ENCODE data around the gene STK17A. TPM values are rescaled to one million over a fixed set of nuclear protein-coding genes. Genes with fewer than 3 reads are reported as not detected.

Gene STK17A
- polyA plus RNA-seq, 1 donor from 2014 or later: 7.9 TPM

- H3K27me3 ChIP-seq (ENCODE audit: insufficient read depth, low read depth, low read length): no peaks in the 10 kb centered on the region
- no peak overlapping the region for H2AFZ ChIP-seq (ENCODE audit: low read depth, low read length)
- H3K9ac ChIP-seq (ENCODE audit: low read length): no peak overlapping the region
- H3K27ac ChIP-seq (ENCODE audit: low read length): no peak overlapping the region
- no peak for TF ChIP-seq REST (IDR thresholded peaks at IDR 0.05; ENCODE audit: borderline replicate concordance)
- no peak for TF ChIP-seq EZH2 (IDR thresholded peaks at IDR 0.05; ENCODE audit: borderline replicate concordance, insufficient read depth, low read length, poor library complexity, severe bottlenecking)
- no peak for TF ChIP-seq SMC3 (conservative IDR thresholded peaks at IDR 0.05; ENCODE audit: poor library complexity)
- TF ChIP-seq RAD21 (conservative IDR thresholded peaks at IDR 0.05): no peak
- TF ChIP-seq POLR2AphosphoS5 (IDR thresholded peaks at IDR 0.05): no peak
- TF ChIP-seq TAF1 (IDR thresholded peaks at IDR 0.05; ENCODE audit: low read depth): no peak
- TF ChIP-seq, protein P1, sequence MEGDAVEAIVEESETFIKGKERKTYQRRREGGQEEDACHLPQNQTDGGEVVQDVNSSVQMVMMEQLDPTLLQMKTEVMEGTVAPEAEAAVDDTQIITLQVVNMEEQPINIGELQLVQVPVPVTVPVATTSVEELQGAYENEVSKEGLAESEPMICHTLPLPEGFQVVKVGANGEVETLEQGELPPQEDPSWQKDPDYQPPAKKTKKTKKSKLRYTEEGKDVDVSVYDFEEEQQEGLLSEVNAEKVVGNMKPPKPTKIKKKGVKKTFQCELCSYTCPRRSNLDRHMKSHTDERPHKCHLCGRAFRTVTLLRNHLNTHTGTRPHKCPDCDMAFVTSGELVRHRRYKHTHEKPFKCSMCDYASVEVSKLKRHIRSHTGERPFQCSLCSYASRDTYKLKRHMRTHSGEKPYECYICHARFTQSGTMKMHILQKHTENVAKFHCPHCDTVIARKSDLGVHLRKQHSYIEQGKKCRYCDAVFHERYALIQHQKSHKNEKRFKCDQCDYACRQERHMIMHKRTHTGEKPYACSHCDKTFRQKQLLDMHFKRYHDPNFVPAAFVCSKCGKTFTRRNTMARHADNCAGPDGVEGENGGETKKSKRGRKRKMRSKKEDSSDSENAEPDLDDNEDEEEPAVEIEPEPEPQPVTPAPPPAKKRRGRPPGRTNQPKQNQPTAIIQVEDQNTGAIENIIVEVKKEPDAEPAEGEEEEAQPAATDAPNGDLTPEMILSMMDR (IDR thresholded peaks at IDR 0.05; ENCODE audit: poor library complexity, severe bottlenecking): no peak
- no peak for TF ChIP-seq EP300 (conservative IDR thresholded peaks at IDR 0.05; ENCODE audit: poor library complexity, severe bottlenecking)
- no peak for TF ChIP-seq MXI1 (conservative IDR thresholded peaks at IDR 0.05; ENCODE audit: poor library complexity, severe bottlenecking)
- no peaks in the 10 kb centered on the region for H3K79me2 ChIP-seq (replicated peaks; ENCODE audit: insufficient read depth, low read length)
- no peaks in the 10 kb centered on the region for H3K9me3 ChIP-seq (ENCODE audit: low read length)
- no peak overlapping the region for H3K4me2 ChIP-seq (ENCODE audit: low read length)
- no peak overlapping the region for H3K4me3 ChIP-seq (ENCODE audit: low read length)
- no peaks in the 10 kb centered on the region for H3K9me2 ChIP-seq (ENCODE audit: insufficient read depth, low read length)
- no peaks in the 10 kb centered on the region for H4K20me1 ChIP-seq (ENCODE audit: insufficient read depth)
- H3K36me3 ChIP-seq (ENCODE audit: insufficient read depth, low read length): no peaks in the 10 kb centered on the region
- no peaks in the 10 kb centered on the region for H3F3A ChIP-seq (ENCODE audit: insufficient read depth, low read length, poor library complexity, severe bottlenecking)
These were observed 67.6 kb downstream of the STK17A start for GRCh38 chr7:43650457-43651052.

- Histone ChIP-seq H3K4me2 (ENCODE audit: low read length) (no peak overlapping the region), H3K9me3 (ENCODE audit: low read length) (no peaks in the 10 kb centered on the region), H3K27me3 (ENCODE audit: insufficient read depth, low read depth, low read length) (no peaks in the 10 kb centered on the region), H3K79me2 (replicated peaks; ENCODE audit: insufficient read depth, low read length) (no peaks in the 10 kb centered on the region), H3K9ac (ENCODE audit: low read length) (no peak overlapping the region), H3K9me2 (ENCODE audit: insufficient read depth, low read length) (no peaks in the 10 kb centered on the region), H3F3A (ENCODE audit: insufficient read depth, low read length, poor library complexity, severe bottlenecking) (no peaks in the 10 kb centered on the region), H3K36me3 (ENCODE audit: insufficient read depth, low read length) (no peaks in the 10 kb centered on the region), H3K27ac (ENCODE audit: low read length) (no peak overlapping the region), H3K4me3 (ENCODE audit: low read length) (no peak overlapping the region), H2AFZ (ENCODE audit: low read depth, low read length) (no peak overlapping the region), H4K20me1 (ENCODE audit: insufficient read depth) (no peaks in the 10 kb centered on the region)
- TF ChIP-seq SMC3 (conservative IDR thresholded peaks at IDR 0.05; ENCODE audit: poor library complexity): no peak
- no peak for TF ChIP-seq TAF1 (IDR thresholded peaks at IDR 0.05; ENCODE audit: low read depth)
- no peak for TF ChIP-seq REST (IDR thresholded peaks at IDR 0.05; ENCODE audit: borderline replicate concordance)
- no peak for TF ChIP-seq MXI1 (conservative IDR thresholded peaks at IDR 0.05; ENCODE audit: poor library complexity, severe bottlenecking)
- TF ChIP-seq EZH2 (IDR thresholded peaks at IDR 0.05; ENCODE audit: borderline replicate concordance, insufficient read depth, low read length, poor library complexity, severe bottlenecking): no peak
- no peak for TF ChIP-seq RAD21 (conservative IDR thresholded peaks at IDR 0.05)
- no peak for TF ChIP-seq EP300 (conservative IDR thresholded peaks at IDR 0.05; ENCODE audit: poor library complexity, severe bottlenecking)
- TF ChIP-seq POLR2AphosphoS5 (IDR thresholded peaks at IDR 0.05): no peak
- TF ChIP-seq, protein P1 (IDR thresholded peaks at IDR 0.05; ENCODE audit: poor library complexity, severe bottlenecking): no peak
These were observed 69.5 kb downstream of the STK17A start for GRCh38 chr7:43652364-43652763.
